Measurements from ENCODE around the gene LTBP2. TPM values are rescaled to one million over a fixed set of nuclear protein-coding genes. Genes with fewer than 3 reads are reported as not detected.
A peak's percentile ranks its signal among the peaks of the same experiment; 100 is the strongest.

LTBP2 gene
- total RNA-seq, 1 donor from 2014 or later = 1.9 TPM

DNA sequence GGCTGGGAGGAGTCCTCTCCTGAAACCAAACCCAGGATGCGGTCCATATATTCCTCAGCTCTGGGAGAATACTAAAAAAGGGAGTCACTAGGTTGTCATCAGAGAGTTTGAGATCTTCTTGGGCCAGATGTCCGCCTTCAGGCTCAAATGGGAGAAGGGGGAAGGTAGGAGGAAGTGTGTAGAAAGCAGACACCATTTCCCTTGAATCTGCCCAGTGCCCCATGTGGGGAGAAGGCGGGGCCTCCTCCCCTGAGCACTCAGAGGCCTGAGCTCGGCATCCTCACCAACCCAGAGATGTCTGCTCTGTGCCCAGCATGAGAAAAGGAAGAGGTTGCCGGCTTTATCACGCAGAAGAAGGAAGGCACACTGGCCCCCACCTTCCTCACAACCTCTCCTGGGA lies 37.3 kb downstream of the LTBP2 start:
- H3K4me3 Mint-ChIP-seq (ENCODE audit: unreplicated experiment) = no peak overlapping the region
- H3K27me3 Mint-ChIP-seq (ENCODE audit: unreplicated experiment) = peaks cover 8% of the 10 kb centered on the region
- TF ChIP-seq, protein P1, sequence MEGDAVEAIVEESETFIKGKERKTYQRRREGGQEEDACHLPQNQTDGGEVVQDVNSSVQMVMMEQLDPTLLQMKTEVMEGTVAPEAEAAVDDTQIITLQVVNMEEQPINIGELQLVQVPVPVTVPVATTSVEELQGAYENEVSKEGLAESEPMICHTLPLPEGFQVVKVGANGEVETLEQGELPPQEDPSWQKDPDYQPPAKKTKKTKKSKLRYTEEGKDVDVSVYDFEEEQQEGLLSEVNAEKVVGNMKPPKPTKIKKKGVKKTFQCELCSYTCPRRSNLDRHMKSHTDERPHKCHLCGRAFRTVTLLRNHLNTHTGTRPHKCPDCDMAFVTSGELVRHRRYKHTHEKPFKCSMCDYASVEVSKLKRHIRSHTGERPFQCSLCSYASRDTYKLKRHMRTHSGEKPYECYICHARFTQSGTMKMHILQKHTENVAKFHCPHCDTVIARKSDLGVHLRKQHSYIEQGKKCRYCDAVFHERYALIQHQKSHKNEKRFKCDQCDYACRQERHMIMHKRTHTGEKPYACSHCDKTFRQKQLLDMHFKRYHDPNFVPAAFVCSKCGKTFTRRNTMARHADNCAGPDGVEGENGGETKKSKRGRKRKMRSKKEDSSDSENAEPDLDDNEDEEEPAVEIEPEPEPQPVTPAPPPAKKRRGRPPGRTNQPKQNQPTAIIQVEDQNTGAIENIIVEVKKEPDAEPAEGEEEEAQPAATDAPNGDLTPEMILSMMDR (IDR thresholded peaks at IDR 0.05; ENCODE audit: unreplicated experiment) = no peak
- H3K4me1 Mint-ChIP-seq (ENCODE audit: unreplicated experiment) = peaks cover 2% of the 10 kb centered on the region
- DNase-seq (ENCODE audit: low spot score) = no peak
- H3K27ac Mint-ChIP-seq (ENCODE audit: unreplicated experiment) = no peak overlapping the region
- no peaks in the 10 kb centered on the region for H3K9me3 Mint-ChIP-seq (ENCODE audit: unreplicated experiment)
- H3K36me3 Mint-ChIP-seq (ENCODE audit: low read depth, unreplicated experiment) = no peaks in the 10 kb centered on the region

- Mint-ChIP-seq H3K27ac (ENCODE audit: unreplicated experiment) (no peak overlapping the region), H3K27me3 (ENCODE audit: unreplicated experiment) (peaks cover 8% of the 10 kb centered on the region), H3K4me1 (ENCODE audit: unreplicated experiment) (peaks cover 2% of the 10 kb centered on the region), H3K9me3 (ENCODE audit: unreplicated experiment) (no peaks in the 10 kb centered on the region), H3K36me3 (ENCODE audit: low read depth, unreplicated experiment) (no peaks in the 10 kb centered on the region), H3K4me3 (ENCODE audit: unreplicated experiment) (no peak overlapping the region)
- TF ChIP-seq, protein P1 (IDR thresholded peaks at IDR 0.05; ENCODE audit: unreplicated experiment) = no peak
- no peak for DNase-seq (ENCODE audit: low spot score)
These were observed 38.0 kb downstream of the LTBP2 start for GRCh38 chr14:74574090-74574433.

- Mint-ChIP-seq H3K9me3 (ENCODE audit: unreplicated experiment) (no peaks in the 10 kb centered on the region), H3K27me3 (ENCODE audit: unreplicated experiment) (peaks cover 8% of the 10 kb centered on the region), H3K27ac (ENCODE audit: unreplicated experiment) (no peak overlapping the region), H3K36me3 (ENCODE audit: low read depth, unreplicated experiment) (no peaks in the 10 kb centered on the region), H3K4me1 (ENCODE audit: unreplicated experiment) (peaks cover 2% of the 10 kb centered on the region), H3K4me3 (ENCODE audit: unreplicated experiment) (no peak overlapping the region)
- no peak for DNase-seq (ENCODE audit: low spot score)
- TF ChIP-seq, protein P1 (IDR thresholded peaks at IDR 0.05; ENCODE audit: unreplicated experiment) = peak; percentile 25
These were observed 38.5 kb downstream of the LTBP2 start for GRCh38 chr14:74573421-74574089.

DNA sequence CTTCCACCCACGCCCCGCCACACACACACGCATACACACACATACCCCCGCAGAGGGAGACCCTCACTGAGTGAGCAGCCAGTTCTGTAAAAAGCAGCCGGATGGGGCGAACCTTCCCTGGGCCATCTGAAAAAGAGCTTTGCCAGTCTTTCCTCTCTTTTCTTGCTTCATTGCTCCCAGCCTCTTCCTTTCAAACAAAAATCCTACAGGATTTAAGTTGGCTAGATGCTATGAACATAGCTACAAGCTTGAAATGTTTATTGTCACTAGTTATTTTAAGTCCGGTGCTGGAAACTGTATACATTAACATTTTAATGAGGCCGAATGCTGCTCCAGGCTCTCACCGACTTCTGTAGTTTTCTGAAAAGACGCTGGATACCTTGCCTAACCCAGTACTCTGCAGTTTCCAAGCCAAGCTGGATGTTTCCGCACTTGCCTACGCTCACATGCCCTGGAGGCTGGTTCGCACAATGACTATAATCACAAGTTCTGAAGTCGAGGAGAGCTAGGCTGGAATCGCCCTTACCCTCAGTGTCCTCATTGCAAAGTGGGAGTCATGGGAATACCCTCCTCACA lies 39.2 kb downstream of the LTBP2 start:
- Mint-ChIP-seq H3K27me3 (ENCODE audit: unreplicated experiment) (peaks cover 10% of the 10 kb centered on the region), H3K4me1 (ENCODE audit: unreplicated experiment) (peaks cover 2% of the 10 kb centered on the region), H3K36me3 (ENCODE audit: low read depth, unreplicated experiment) (no peaks in the 10 kb centered on the region), H3K27ac (ENCODE audit: unreplicated experiment) (no peak overlapping the region), H3K4me3 (ENCODE audit: unreplicated experiment) (no peak overlapping the region), H3K9me3 (ENCODE audit: unreplicated experiment) (no peaks in the 10 kb centered on the region)
- DNase-seq (ENCODE audit: low spot score) = no peak
- TF ChIP-seq, protein P1 (IDR thresholded peaks at IDR 0.05; ENCODE audit: unreplicated experiment) = no peak
